HL-60 (cell line): ENCODE measurements around the gene CDH19.

ENCODE experiments used
- DNase-seq, 2 experiments: peaks; one replicate each; pipeline ENCODE4 v3.0.0-alpha.2; 2010 to 2020; ENCODE audit warnings: low read depth in 1 of 2, low spot score in 1 of 2
- H3K27ac ChIP-seq: fragments of 250-450 bp; sonication (Bioruptor Pico); replicated peaks from 2 replicates; pipeline ENCODE4 v1.5.1; 2020; ENCODE audit warnings: mild to moderate bottlenecking, moderate library complexity
- H3K27me3 ChIP-seq: fragments of 250-450 bp; sonication (Bioruptor Pico); 2 replicates; pipeline ENCODE4 v1.5.1; 2021; ENCODE audit warnings: mild to moderate bottlenecking, moderate library complexity; ENCODE audit not compliant: insufficient read depth, poor library complexity, severe bottlenecking
- H3K4me3 ChIP-seq: replicated peaks from 2 replicates; pipeline ENCODE4 v1.5.1; 2011; ENCODE audit warnings: mild to moderate bottlenecking, control low read depth, low read length; ENCODE audit not compliant: insufficient read depth
- GABPA ChIP-seq: IDR thresholded peaks from 2 replicates; pipeline ENCODE4 v1.6.1; 2012; ENCODE audit warnings: low read depth
- POLR2AphosphoS5 ChIP-seq: IDR thresholded peaks from 2 replicates; pipeline ENCODE4 v1.6.1; 2012; ENCODE audit warnings: low read depth
- SPI1 ChIP-seq: IDR thresholded peaks from 2 replicates; pipeline ENCODE4 v1.6.1; 2012; ENCODE audit warnings: low read depth, mild to moderate bottlenecking, borderline replicate concordance
- TF ChIP-seq, protein P1 (sequence below): IDR thresholded peaks from 2 replicates; pipeline ENCODE4 v1.6.1; 2012; ENCODE audit warnings: low read depth; ENCODE audit not compliant: insufficient replicate concordance
- TF ChIP-seq, protein P2 (sequence below): IDR thresholded peaks from one replicate; pipeline ENCODE4 v1.5.1; 2011; ENCODE audit warnings: low read length, control low read depth, inconsistent platforms; ENCODE audit not compliant: insufficient read depth

The CDH19 gene

DNA sequence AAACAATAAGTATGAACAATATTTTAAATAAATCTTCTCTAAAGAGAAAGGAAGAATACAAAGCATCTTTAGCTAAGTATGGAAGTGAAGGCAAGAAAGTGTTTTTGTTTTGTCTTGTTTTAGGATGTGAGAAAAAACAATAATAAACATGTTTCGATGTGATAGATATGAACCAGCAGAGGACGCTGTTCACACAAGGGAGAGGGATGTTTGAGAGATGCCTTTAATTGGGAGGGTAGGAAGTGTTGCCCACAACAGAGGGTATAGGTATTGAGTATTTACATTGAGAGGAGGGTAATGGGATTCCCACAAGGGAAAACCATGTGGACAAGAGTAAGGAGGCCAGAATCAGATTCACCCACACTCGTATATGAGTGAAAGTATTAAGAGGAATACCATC lies 55.1 kb downstream of the CDH19 start:
- TF ChIP-seq POLR2AphosphoS5 = no peak
- TF ChIP-seq, protein P1, sequence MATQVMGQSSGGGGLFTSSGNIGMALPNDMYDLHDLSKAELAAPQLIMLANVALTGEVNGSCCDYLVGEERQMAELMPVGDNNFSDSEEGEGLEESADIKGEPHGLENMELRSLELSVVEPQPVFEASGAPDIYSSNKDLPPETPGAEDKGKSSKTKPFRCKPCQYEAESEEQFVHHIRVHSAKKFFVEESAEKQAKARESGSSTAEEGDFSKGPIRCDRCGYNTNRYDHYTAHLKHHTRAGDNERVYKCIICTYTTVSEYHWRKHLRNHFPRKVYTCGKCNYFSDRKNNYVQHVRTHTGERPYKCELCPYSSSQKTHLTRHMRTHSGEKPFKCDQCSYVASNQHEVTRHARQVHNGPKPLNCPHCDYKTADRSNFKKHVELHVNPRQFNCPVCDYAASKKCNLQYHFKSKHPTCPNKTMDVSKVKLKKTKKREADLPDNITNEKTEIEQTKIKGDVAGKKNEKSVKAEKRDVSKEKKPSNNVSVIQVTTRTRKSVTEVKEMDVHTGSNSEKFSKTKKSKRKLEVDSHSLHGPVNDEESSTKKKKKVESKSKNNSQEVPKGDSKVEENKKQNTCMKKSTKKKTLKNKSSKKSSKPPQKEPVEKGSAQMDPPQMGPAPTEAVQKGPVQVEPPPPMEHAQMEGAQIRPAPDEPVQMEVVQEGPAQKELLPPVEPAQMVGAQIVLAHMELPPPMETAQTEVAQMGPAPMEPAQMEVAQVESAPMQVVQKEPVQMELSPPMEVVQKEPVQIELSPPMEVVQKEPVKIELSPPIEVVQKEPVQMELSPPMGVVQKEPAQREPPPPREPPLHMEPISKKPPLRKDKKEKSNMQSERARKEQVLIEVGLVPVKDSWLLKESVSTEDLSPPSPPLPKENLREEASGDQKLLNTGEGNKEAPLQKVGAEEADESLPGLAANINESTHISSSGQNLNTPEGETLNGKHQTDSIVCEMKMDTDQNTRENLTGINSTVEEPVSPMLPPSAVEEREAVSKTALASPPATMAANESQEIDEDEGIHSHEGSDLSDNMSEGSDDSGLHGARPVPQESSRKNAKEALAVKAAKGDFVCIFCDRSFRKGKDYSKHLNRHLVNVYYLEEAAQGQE = no peak
- TF ChIP-seq, protein P2, sequence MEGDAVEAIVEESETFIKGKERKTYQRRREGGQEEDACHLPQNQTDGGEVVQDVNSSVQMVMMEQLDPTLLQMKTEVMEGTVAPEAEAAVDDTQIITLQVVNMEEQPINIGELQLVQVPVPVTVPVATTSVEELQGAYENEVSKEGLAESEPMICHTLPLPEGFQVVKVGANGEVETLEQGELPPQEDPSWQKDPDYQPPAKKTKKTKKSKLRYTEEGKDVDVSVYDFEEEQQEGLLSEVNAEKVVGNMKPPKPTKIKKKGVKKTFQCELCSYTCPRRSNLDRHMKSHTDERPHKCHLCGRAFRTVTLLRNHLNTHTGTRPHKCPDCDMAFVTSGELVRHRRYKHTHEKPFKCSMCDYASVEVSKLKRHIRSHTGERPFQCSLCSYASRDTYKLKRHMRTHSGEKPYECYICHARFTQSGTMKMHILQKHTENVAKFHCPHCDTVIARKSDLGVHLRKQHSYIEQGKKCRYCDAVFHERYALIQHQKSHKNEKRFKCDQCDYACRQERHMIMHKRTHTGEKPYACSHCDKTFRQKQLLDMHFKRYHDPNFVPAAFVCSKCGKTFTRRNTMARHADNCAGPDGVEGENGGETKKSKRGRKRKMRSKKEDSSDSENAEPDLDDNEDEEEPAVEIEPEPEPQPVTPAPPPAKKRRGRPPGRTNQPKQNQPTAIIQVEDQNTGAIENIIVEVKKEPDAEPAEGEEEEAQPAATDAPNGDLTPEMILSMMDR = no peak
- no peak for TF ChIP-seq GABPA
- TF ChIP-seq SPI1 = no peak
- no peak overlapping the region for H3K27ac ChIP-seq
- H3K4me3 ChIP-seq = no peak overlapping the region
- no peak for DNase-seq
- H3K27me3 ChIP-seq = no peaks in the 10 kb centered on the region

DNA sequence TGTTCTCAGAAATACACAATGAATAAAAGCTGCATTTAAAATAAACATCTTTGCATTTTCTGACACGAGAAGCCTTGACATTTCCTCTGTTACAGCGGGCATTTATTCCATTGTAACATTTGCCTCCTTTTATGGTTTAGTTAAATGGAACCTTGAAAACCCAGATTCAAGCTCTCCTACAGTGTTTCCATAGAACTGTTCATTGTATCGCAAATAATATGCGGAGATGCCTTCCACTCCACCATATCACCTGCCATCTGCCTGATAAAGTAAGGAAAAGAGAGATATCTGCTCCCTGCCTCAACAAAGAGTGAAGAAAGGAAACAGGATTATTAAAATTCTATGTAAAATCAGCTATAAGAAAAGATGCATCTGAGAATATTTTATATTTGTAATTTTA lies 69.8 kb downstream of the CDH19 start:
- no peak overlapping the region for H3K4me3 ChIP-seq
- DNase-seq = no peak
- no peak for TF ChIP-seq POLR2AphosphoS5
- no peak for TF ChIP-seq GABPA
- TF ChIP-seq, protein P1 = no peak
- TF ChIP-seq, protein P2 = no peak
- TF ChIP-seq SPI1 = no peak
- no peaks in the 10 kb centered on the region for H3K27me3 ChIP-seq
- H3K27ac ChIP-seq = no peak overlapping the region

DNA sequence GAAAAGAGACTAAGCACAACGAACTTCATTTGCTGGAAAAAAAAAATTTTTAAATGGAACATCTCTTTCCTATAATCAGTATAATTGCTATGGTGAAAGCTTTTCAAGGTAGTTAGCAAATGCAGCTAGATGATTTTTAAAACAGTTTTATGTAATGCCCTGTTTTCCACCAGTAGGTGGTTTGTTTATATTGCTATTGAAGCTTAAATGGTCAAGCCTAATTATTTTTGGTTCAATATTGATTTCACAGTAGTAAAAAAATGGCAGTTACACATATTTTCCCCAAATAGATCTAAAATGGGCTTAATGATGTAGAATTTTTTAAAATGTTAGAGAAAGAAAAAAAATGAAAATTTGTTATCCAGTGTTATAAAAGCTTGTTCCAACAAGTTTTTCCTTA lies 70.2 kb downstream of the CDH19 start:
- H3K4me3 ChIP-seq = no peak overlapping the region
- DNase-seq = no peak
- no peak overlapping the region for H3K27ac ChIP-seq
- no peaks in the 10 kb centered on the region for H3K27me3 ChIP-seq
- no peak for TF ChIP-seq POLR2AphosphoS5
- TF ChIP-seq SPI1 = no peak
- TF ChIP-seq, protein P2 = no peak
- TF ChIP-seq, protein P1 = no peak
- no peak for TF ChIP-seq GABPA
